Measurements from ENCODE around the gene TBC1D13. TPM values are rescaled to one million over a fixed set of nuclear protein-coding genes. Genes with fewer than 3 reads are reported as not detected.

The TBC1D13 gene
- total RNA-seq, 1 donor = 17.0 TPM

DNA sequence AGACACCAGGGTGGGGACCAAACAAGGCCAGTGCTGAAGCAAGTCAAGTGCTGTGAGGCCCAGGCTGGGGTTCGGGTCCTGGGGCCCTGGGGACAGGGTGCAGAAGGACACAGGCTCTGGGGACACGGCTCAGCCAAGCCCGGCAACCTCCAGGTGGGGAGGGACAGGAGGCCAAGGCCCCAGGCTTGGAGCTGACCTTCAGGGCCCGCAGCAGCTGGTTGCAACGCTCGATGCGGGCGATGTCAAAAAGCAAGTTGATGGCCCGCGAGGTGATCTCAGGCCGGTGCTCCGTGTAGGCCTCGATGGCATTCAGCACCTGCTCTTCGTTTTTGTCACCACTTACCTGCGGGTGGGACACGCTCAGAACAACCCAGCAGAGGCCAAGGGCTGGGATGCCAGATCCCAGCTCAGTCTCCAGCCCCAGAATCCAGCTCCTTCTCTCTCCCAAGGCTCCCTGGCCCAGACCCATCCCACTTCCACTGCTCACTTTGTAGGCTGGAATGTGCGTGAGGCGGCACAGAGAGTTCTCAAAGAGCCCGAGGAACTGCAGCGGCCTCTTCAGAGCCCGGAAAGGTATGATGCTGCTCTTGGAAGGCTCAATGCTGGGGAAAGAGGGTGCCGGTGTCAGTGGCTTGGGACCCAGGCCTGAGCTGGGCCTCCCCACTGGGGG, 36.0 kb upstream of the TBC1D13 start:
- H3K27me3 ChIP-seq (ENCODE audit: insufficient read depth, low read length) = no peaks in the 10 kb centered on the region
- peak; percentile 61 for DNase-seq (ENCODE audit: insufficient read length, low spot score, missing footprints)
- H3K4me1 ChIP-seq (ENCODE audit: insufficient read depth, low read length) = no peaks in the 10 kb centered on the region
- TF ChIP-seq, protein P1, sequence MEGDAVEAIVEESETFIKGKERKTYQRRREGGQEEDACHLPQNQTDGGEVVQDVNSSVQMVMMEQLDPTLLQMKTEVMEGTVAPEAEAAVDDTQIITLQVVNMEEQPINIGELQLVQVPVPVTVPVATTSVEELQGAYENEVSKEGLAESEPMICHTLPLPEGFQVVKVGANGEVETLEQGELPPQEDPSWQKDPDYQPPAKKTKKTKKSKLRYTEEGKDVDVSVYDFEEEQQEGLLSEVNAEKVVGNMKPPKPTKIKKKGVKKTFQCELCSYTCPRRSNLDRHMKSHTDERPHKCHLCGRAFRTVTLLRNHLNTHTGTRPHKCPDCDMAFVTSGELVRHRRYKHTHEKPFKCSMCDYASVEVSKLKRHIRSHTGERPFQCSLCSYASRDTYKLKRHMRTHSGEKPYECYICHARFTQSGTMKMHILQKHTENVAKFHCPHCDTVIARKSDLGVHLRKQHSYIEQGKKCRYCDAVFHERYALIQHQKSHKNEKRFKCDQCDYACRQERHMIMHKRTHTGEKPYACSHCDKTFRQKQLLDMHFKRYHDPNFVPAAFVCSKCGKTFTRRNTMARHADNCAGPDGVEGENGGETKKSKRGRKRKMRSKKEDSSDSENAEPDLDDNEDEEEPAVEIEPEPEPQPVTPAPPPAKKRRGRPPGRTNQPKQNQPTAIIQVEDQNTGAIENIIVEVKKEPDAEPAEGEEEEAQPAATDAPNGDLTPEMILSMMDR (IDR thresholded peaks at IDR 0.05; ENCODE audit: extremely low read depth, low read depth, low read length) = no peak
- H3K79me2 ChIP-seq (ENCODE audit: insufficient read depth, low read length) = peaks cover 3% of the 10 kb centered on the region
- no peak overlapping the region for H3K4me3 ChIP-seq (ENCODE audit: insufficient read depth, low read length)
- H4K20me1 ChIP-seq (ENCODE audit: insufficient read depth, low read length) = peaks cover 11% of the 10 kb centered on the region
- H3K9me3 ChIP-seq (ENCODE audit: low read depth, low read length) = no peaks in the 10 kb centered on the region
- H3K27ac ChIP-seq (ENCODE audit: low read depth, low read length) = no peak overlapping the region
- H3K36me3 ChIP-seq (ENCODE audit: insufficient read depth, low read length) = peaks cover 29% of the 10 kb centered on the region
- H2AFZ ChIP-seq (ENCODE audit: low read length) = no peak overlapping the region
- no peak overlapping the region for H3K4me2 ChIP-seq (ENCODE audit: insufficient read depth, low read length)

DNA sequence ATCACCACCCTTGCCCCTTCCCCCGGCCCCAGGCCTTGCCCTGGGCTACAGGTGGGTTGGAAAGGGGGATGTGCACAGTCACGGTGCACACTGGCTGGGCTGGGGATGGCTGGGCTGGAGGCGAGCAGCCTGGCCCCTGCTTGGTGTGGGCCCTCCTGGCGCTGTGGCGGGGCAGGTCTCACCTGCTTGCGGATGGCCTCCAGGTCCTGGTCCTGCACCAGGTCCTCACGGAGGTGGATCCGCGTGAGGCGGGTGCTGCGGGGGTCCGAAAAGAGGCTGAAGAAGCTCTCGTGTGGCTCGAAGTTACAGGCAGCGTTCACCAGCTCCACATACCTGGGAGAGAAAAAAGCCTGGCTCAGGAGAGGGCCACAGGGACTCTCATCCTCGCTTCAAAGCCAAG, 33.4 kb upstream of the TBC1D13 start:
- no peak overlapping the region for H3K4me3 ChIP-seq (ENCODE audit: insufficient read depth, low read length)
- H4K20me1 ChIP-seq (ENCODE audit: insufficient read depth, low read length) = peaks cover 14% of the 10 kb centered on the region
- no peak overlapping the region for H3K4me2 ChIP-seq (ENCODE audit: insufficient read depth, low read length)
- no peak for DNase-seq (ENCODE audit: insufficient read length, low spot score, missing footprints)
- H3K4me1 ChIP-seq (ENCODE audit: insufficient read depth, low read length) = no peaks in the 10 kb centered on the region
- TF ChIP-seq, protein P1 (IDR thresholded peaks at IDR 0.05; ENCODE audit: extremely low read depth, low read depth, low read length) = no peak
- H2AFZ ChIP-seq (ENCODE audit: low read length) = no peak overlapping the region
- no peaks in the 10 kb centered on the region for H3K9me3 ChIP-seq (ENCODE audit: low read depth, low read length)
- H3K79me2 ChIP-seq (ENCODE audit: insufficient read depth, low read length) = peaks cover 5% of the 10 kb centered on the region
- no peaks in the 10 kb centered on the region for H3K27me3 ChIP-seq (ENCODE audit: insufficient read depth, low read length)
- H3K36me3 ChIP-seq (ENCODE audit: insufficient read depth, low read length) = peaks cover 29% of the 10 kb centered on the region
- H3K27ac ChIP-seq (ENCODE audit: low read depth, low read length) = no peak overlapping the region

- no peak overlapping the region for H3K4me3 ChIP-seq (ENCODE audit: insufficient read depth, low read length)
Observed at GRCh38 chr9:128757602-128758001, 29.5 kb upstream of the TBC1D13 start.

More at GRCh38 chr9:128757602-128758001, 29.5 kb upstream of the TBC1D13 start:
- H3K9me3 ChIP-seq (ENCODE audit: low read depth, low read length) = no peaks in the 10 kb centered on the region
- no peaks in the 10 kb centered on the region for H3K27me3 ChIP-seq (ENCODE audit: insufficient read depth, low read length)
- H4K20me1 ChIP-seq (ENCODE audit: insufficient read depth, low read length) = peaks cover 14% of the 10 kb centered on the region
- H3K4me1 ChIP-seq (ENCODE audit: insufficient read depth, low read length) = no peaks in the 10 kb centered on the region
- TF ChIP-seq, protein P1 (IDR thresholded peaks at IDR 0.05; ENCODE audit: extremely low read depth, low read depth, low read length) = no peak
- H3K4me2 ChIP-seq (ENCODE audit: insufficient read depth, low read length) = no peak overlapping the region
- peaks cover 13% of the 10 kb centered on the region for H3K36me3 ChIP-seq (ENCODE audit: insufficient read depth, low read length)
- no peak for DNase-seq (ENCODE audit: insufficient read length, low spot score, missing footprints)
- H2AFZ ChIP-seq (ENCODE audit: low read length) = no peak overlapping the region
- H3K27ac ChIP-seq (ENCODE audit: low read depth, low read length) = no peak overlapping the region
- H3K79me2 ChIP-seq (ENCODE audit: insufficient read depth, low read length) = peaks cover 9% of the 10 kb centered on the region

All from osteoblast (primary cell).